ENCODE results near the gene ORAI1. TPM values are rescaled to one million over a fixed set of nuclear protein-coding genes. Genes with fewer than 3 reads are reported as not detected.
"Not testable (repeated sequence)": the region's sequence is repeated elsewhere in the genome, so short reads cannot be mapped to it uniquely, and the experiment has no call there.

Gene ORAI1
- total RNA-seq, 3 donors from 2014 or later: 46.2 to 49.8 (median 48.9) TPM

DNA sequence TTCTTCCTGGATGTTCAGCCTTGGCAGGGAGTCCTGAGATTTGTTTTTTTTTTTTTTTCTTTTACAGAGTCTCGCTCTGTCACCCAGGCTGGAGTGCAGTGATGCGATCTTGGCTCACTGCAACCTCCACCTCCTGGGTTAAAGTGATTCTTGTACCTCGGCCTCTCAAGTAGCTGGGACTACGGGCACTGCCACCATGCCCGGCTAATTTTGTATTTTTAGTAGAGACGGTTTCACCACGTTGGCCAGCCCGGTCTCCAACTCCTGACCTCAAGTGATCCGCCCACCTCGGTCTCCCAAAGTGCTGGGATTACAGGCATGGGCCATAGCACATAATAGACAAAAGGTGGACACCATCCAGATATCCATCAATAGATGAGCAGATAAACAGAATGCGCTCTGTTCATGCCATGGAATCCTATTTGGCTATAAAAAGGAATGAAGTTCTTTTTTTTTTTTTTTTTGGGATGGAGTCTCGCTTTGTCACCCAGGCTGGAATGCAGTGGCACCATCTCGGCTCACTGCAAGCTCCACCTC lies 53.4 kb downstream of the ORAI1 start:
- H3K4me3 Mint-ChIP-seq; H3K36me3 Mint-ChIP-seq (ENCODE audit: insufficient read depth); H3K9me3 Mint-ChIP-seq; ATAC-seq; H3K27me3 Mint-ChIP-seq (ENCODE audit: low read depth); DNase-seq; H3K4me1 Mint-ChIP-seq (ENCODE audit: low read depth): not testable (repeated sequence)

GRCh38 chr12:121688966-121689365 lies 62.6 kb downstream of the ORAI1 start:
- H3K4me3 Mint-ChIP-seq: no peak overlapping the region

GRCh38 chr12:121689430-121689829 lies 63.1 kb downstream of the ORAI1 start:
- DNase-seq (no peak), ATAC-seq (no peak)
- Mint-ChIP-seq H3K27me3 (ENCODE audit: low read depth) (no peaks in the 10 kb centered on the region), H3K9me3 (no peaks in the 10 kb centered on the region), H3K4me3 (no peak overlapping the region), H3K4me1 (ENCODE audit: low read depth) (peaks cover 6% of the 10 kb centered on the region), H3K36me3 (ENCODE audit: insufficient read depth) (no peaks in the 10 kb centered on the region)

More at GRCh38 chr12:121688966-121689365, 62.6 kb downstream of the ORAI1 start:
- Mint-ChIP-seq H3K36me3 (ENCODE audit: insufficient read depth) (no peaks in the 10 kb centered on the region), H3K27me3 (ENCODE audit: low read depth) (no peaks in the 10 kb centered on the region), H3K4me1 (ENCODE audit: low read depth) (peaks cover 6% of the 10 kb centered on the region), H3K9me3 (no peaks in the 10 kb centered on the region)
- ATAC-seq: no peak
- DNase-seq: no peak

Other genes with a start within 250 kb of the ORAI1 start
- gene RNF34, start 226.4 kb upstream of the ORAI1 start, total RNA-seq: 10 to 100 TPM; 69.8 to 84.3 (median 71.9) TPM
- 10 to 100 TPM; 47.3 to 51.8 (median 48.6) TPM for gene KDM2B, start 45.5 kb upstream of the ORAI1 start, total RNA-seq
- 1 to 10 TPM in 2 of 3 donors, under 1 TPM in 1; 0.60 to 1.2 (median 1.2) TPM for gene MORN3, start 43.1 kb downstream of the ORAI1 start, total RNA-seq
- 10 to 100 TPM; 14.2 to 19.1 (median 17.7) TPM for gene TMEM120B, start 86.2 kb downstream of the ORAI1 start, total RNA-seq
- gene RHOF, start 167.2 kb downstream of the ORAI1 start, total RNA-seq: 10 to 100 TPM; 80.7 to 94.6 (median 85.8) TPM
- 10 to 100 TPM; 30.4 to 32.7 (median 31.7) TPM for gene SETD1B, start 177.5 kb downstream of the ORAI1 start, total RNA-seq
- under 1 TPM; 0.20 to 0.27 (median 0.26) TPM for gene HPD, start 232.3 kb downstream of the ORAI1 start, total RNA-seq